ENCODE results near the gene HECTD4.

HECTD4 gene

GRCh38 chr12:112321245-112321644 is 61.0 kb downstream of the HECTD4 start:
- DNase-seq (ENCODE audit: low spot score), result no peak

GRCh38 chr12:112319395-112319794 is 62.8 kb downstream of the HECTD4 start:
- DNase-seq (ENCODE audit: low spot score), result no peak

GRCh38 chr12:112317481-112317880 is 64.8 kb downstream of the HECTD4 start:
- no peak for DNase-seq (ENCODE audit: low spot score)

GRCh38 chr12:112314981-112315380 is 67.2 kb downstream of the HECTD4 start:
- no peak for DNase-seq (ENCODE audit: low spot score)

GRCh38 chr12:112309797-112310196 is 72.4 kb downstream of the HECTD4 start:
- DNase-seq (ENCODE audit: low spot score), result no peak

GRCh38 chr12:112308652-112309051 is 73.6 kb downstream of the HECTD4 start:
- no peak for DNase-seq (ENCODE audit: low spot score)

GRCh38 chr12:112308161-112308560 is 74.1 kb downstream of the HECTD4 start:
- DNase-seq (ENCODE audit: low spot score), result no peak

- no peak for DNase-seq (ENCODE audit: low spot score)
These were observed 74.8 kb downstream of the HECTD4 start for GRCh38 chr12:112307317-112308011.

GRCh38 chr12:112305951-112306350 is 76.3 kb downstream of the HECTD4 start:
- no peak for DNase-seq (ENCODE audit: low spot score)

- no peak for DNase-seq (ENCODE audit: low spot score)
These were observed 77.8 kb downstream of the HECTD4 start for GRCh38 chr12:112304436-112304835.

GRCh38 chr12:112303799-112304198 is 78.4 kb downstream of the HECTD4 start:
- DNase-seq (ENCODE audit: low spot score), result no peak

GRCh38 chr12:112303004-112303403 is 79.2 kb downstream of the HECTD4 start:
- peak; percentile 46 for DNase-seq (ENCODE audit: low spot score)

GRCh38 chr12:112299704-112300103 is 82.5 kb downstream of the HECTD4 start:
- DNase-seq (ENCODE audit: low spot score), result no peak

- no peak for DNase-seq (ENCODE audit: low spot score)
These were observed 85.0 kb downstream of the HECTD4 start for GRCh38 chr12:112297188-112297587.

GRCh38 chr12:112296183-112296582 is 86.0 kb downstream of the HECTD4 start:
- no peak for DNase-seq (ENCODE audit: low spot score)

- no peak for DNase-seq (ENCODE audit: low spot score)
These were observed 87.4 kb downstream of the HECTD4 start for GRCh38 chr12:112294793-112295192.

GRCh38 chr12:112288638-112289037 is 93.6 kb downstream of the HECTD4 start:
- no peak for DNase-seq (ENCODE audit: low spot score)

- no peak for DNase-seq (ENCODE audit: low spot score)
These were observed 96.4 kb downstream of the HECTD4 start for GRCh38 chr12:112285600-112286401.

- peak; percentile 34 for DNase-seq (ENCODE audit: low spot score)
These were observed 98.7 kb downstream of the HECTD4 start for GRCh38 chr12:112283546-112283945.

GRCh38 chr12:112282920-112283319 is 99.3 kb downstream of the HECTD4 start:
- no peak for DNase-seq (ENCODE audit: low spot score)

- DNase-seq (ENCODE audit: low spot score), result no peak
These were observed 106.4 kb downstream of the HECTD4 start for GRCh38 chr12:112275836-112276235.

GRCh38 chr12:112275207-112275606 is 107.0 kb downstream of the HECTD4 start:
- DNase-seq (ENCODE audit: low spot score), result no peak

- DNase-seq (ENCODE audit: low spot score), result no peak
These were observed 111.6 kb downstream of the HECTD4 start for GRCh38 chr12:112270673-112271072.

GRCh38 chr12:112266473-112266872 is 115.8 kb downstream of the HECTD4 start:
- DNase-seq (ENCODE audit: low spot score), result no peak

All from GM03348 (cell line).